Measurements from ENCODE around the gene SMC6.

Gene SMC6

GRCh38 chr2:17683981-17684380 lies 69.6 kb downstream of the SMC6 start:
- Histone ChIP-seq H3K27me3 (ENCODE audit: control insufficient read depth, insufficient read depth, low read length, poor library complexity, severe bottlenecking) (no peaks in the 10 kb centered on the region), H3K27ac (ENCODE audit: insufficient read depth, low read depth, low read length, poor library complexity, severe bottlenecking) (no peak overlapping the region), H3K4me3 (ENCODE audit: insufficient read depth, low read depth, low read length) (no peak overlapping the region), H3K9me3 (ENCODE audit: control insufficient read depth, low read length) (no peaks in the 10 kb centered on the region), H3K36me3 (ENCODE audit: control insufficient read depth, insufficient read depth, low read length) (peaks cover 13% of the 10 kb centered on the region), H3K4me1 (ENCODE audit: control insufficient read depth, insufficient read depth, low read length) (no peaks in the 10 kb centered on the region)
- 82 to 86% methylated on average over 2 of the region's 2 CpGs for WGBS, 2 experiments

GRCh38 chr2:17682098-17682857 lies 71.3 kb downstream of the SMC6 start:
- Histone ChIP-seq H3K27me3 (ENCODE audit: control insufficient read depth, insufficient read depth, low read length, poor library complexity, severe bottlenecking) (no peaks in the 10 kb centered on the region), H3K4me1 (ENCODE audit: control insufficient read depth, insufficient read depth, low read length) (no peaks in the 10 kb centered on the region), H3K4me3 (ENCODE audit: insufficient read depth, low read depth, low read length) (no peak overlapping the region), H3K27ac (ENCODE audit: insufficient read depth, low read depth, low read length, poor library complexity, severe bottlenecking) (no peak overlapping the region), H3K9me3 (ENCODE audit: control insufficient read depth, low read length) (no peaks in the 10 kb centered on the region), H3K36me3 (ENCODE audit: control insufficient read depth, insufficient read depth, low read length) (peaks cover 13% of the 10 kb centered on the region)
- 97 to 98% methylated on average over 6 of the region's 6 CpGs for WGBS, 2 experiments

GRCh38 chr2:17680119-17680518 lies 73.5 kb downstream of the SMC6 start:
- Histone ChIP-seq H3K4me1 (ENCODE audit: control insufficient read depth, insufficient read depth, low read length) (no peaks in the 10 kb centered on the region), H3K36me3 (ENCODE audit: control insufficient read depth, insufficient read depth, low read length) (peaks cover 18% of the 10 kb centered on the region), H3K27me3 (ENCODE audit: control insufficient read depth, insufficient read depth, low read length, poor library complexity, severe bottlenecking) (no peaks in the 10 kb centered on the region), H3K4me3 (ENCODE audit: insufficient read depth, low read depth, low read length) (no peak overlapping the region), H3K27ac (ENCODE audit: insufficient read depth, low read depth, low read length, poor library complexity, severe bottlenecking) (no peak overlapping the region), H3K9me3 (ENCODE audit: control insufficient read depth, low read length) (no peaks in the 10 kb centered on the region)
- WGBS, 2 experiments = 90 to 97% methylated on average over 2 to 3 of the region's 3 CpGs

GRCh38 chr2:17674817-17675216 lies 78.8 kb downstream of the SMC6 start:
- no peak overlapping the region for H3K4me3 ChIP-seq (ENCODE audit: insufficient read depth, low read depth, low read length)
- H3K36me3 ChIP-seq (ENCODE audit: control insufficient read depth, insufficient read depth, low read length) = peaks cover 9% of the 10 kb centered on the region
- no peaks in the 10 kb centered on the region for H3K9me3 ChIP-seq (ENCODE audit: control insufficient read depth, low read length)
- no peaks in the 10 kb centered on the region for H3K4me1 ChIP-seq (ENCODE audit: control insufficient read depth, insufficient read depth, low read length)
- no peak overlapping the region for H3K27ac ChIP-seq (ENCODE audit: insufficient read depth, low read depth, low read length, poor library complexity, severe bottlenecking)
- no peaks in the 10 kb centered on the region for H3K27me3 ChIP-seq (ENCODE audit: control insufficient read depth, insufficient read depth, low read length, poor library complexity, severe bottlenecking)

GRCh38 chr2:17672583-17673317 lies 80.9 kb downstream of the SMC6 start:
- WGBS, 2 experiments = 89 to 93% methylated on average over 5 to 7 of the region's 7 CpGs
- Histone ChIP-seq H3K27ac (ENCODE audit: insufficient read depth, low read depth, low read length, poor library complexity, severe bottlenecking) (no peak overlapping the region), H3K4me1 (ENCODE audit: control insufficient read depth, insufficient read depth, low read length) (no peaks in the 10 kb centered on the region), H3K9me3 (ENCODE audit: control insufficient read depth, low read length) (no peaks in the 10 kb centered on the region), H3K27me3 (ENCODE audit: control insufficient read depth, insufficient read depth, low read length, poor library complexity, severe bottlenecking) (no peaks in the 10 kb centered on the region), H3K4me3 (ENCODE audit: insufficient read depth, low read depth, low read length) (no peak overlapping the region), H3K36me3 (ENCODE audit: control insufficient read depth, insufficient read depth, low read length) (peaks cover 12% of the 10 kb centered on the region)

- Histone ChIP-seq H3K9me3 (ENCODE audit: control insufficient read depth, low read length) (no peaks in the 10 kb centered on the region), H3K27ac (ENCODE audit: insufficient read depth, low read depth, low read length, poor library complexity, severe bottlenecking) (no peak overlapping the region), H3K27me3 (ENCODE audit: control insufficient read depth, insufficient read depth, low read length, poor library complexity, severe bottlenecking) (no peaks in the 10 kb centered on the region), H3K4me1 (ENCODE audit: control insufficient read depth, insufficient read depth, low read length) (no peaks in the 10 kb centered on the region), H3K4me3 (ENCODE audit: insufficient read depth, low read depth, low read length) (no peak overlapping the region), H3K36me3 (ENCODE audit: control insufficient read depth, insufficient read depth, low read length) (peaks cover 10% of the 10 kb centered on the region)
- 98 to 100% methylated on average over 1 of the region's 1 CpG for WGBS, 2 experiments
These were observed 85.7 kb downstream of the SMC6 start for GRCh38 chr2:17667898-17668297.

- peaks cover 3% of the 10 kb centered on the region for H3K36me3 ChIP-seq (ENCODE audit: control insufficient read depth, insufficient read depth, low read length)
These were observed 89.1 kb downstream of the SMC6 start for GRCh38 chr2:17664534-17664933.

GRCh38 chr2:17662723-17663122 lies 90.9 kb downstream of the SMC6 start:
- 100% methylated on average over 1 of the region's 1 CpG; no CpG with 5 or more reads in 1 of the 2 experiments for WGBS, 2 experiments
- H3K4me1 ChIP-seq (ENCODE audit: control insufficient read depth, insufficient read depth, low read length) = no peaks in the 10 kb centered on the region
- H3K36me3 ChIP-seq (ENCODE audit: control insufficient read depth, insufficient read depth, low read length) = peaks cover 3% of the 10 kb centered on the region
- H3K27me3 ChIP-seq (ENCODE audit: control insufficient read depth, insufficient read depth, low read length, poor library complexity, severe bottlenecking) = no peaks in the 10 kb centered on the region
- no peaks in the 10 kb centered on the region for H3K9me3 ChIP-seq (ENCODE audit: control insufficient read depth, low read length)
- no peak overlapping the region for H3K27ac ChIP-seq (ENCODE audit: insufficient read depth, low read depth, low read length, poor library complexity, severe bottlenecking)
- H3K4me3 ChIP-seq (ENCODE audit: insufficient read depth, low read depth, low read length) = no peak overlapping the region

More at GRCh38 chr2:17664534-17664933, 89.1 kb downstream of the SMC6 start:
- no peaks in the 10 kb centered on the region for H3K4me1 ChIP-seq (ENCODE audit: control insufficient read depth, insufficient read depth, low read length)
- H3K9me3 ChIP-seq (ENCODE audit: control insufficient read depth, low read length) = no peaks in the 10 kb centered on the region
- no peak overlapping the region for H3K27ac ChIP-seq (ENCODE audit: insufficient read depth, low read depth, low read length, poor library complexity, severe bottlenecking)
- H3K27me3 ChIP-seq (ENCODE audit: control insufficient read depth, insufficient read depth, low read length, poor library complexity, severe bottlenecking) = no peaks in the 10 kb centered on the region
- no peak overlapping the region for H3K4me3 ChIP-seq (ENCODE audit: insufficient read depth, low read depth, low read length)
- WGBS, 2 experiments = 90 to 96% methylated on average over 1 of the region's 1 CpG

GRCh38 chr2:17661460-17661859 lies 92.2 kb downstream of the SMC6 start:
- Histone ChIP-seq H3K4me1 (ENCODE audit: control insufficient read depth, insufficient read depth, low read length) (no peaks in the 10 kb centered on the region), H3K36me3 (ENCODE audit: control insufficient read depth, insufficient read depth, low read length) (peaks cover 3% of the 10 kb centered on the region), H3K27me3 (ENCODE audit: control insufficient read depth, insufficient read depth, low read length, poor library complexity, severe bottlenecking) (no peaks in the 10 kb centered on the region), H3K27ac (ENCODE audit: insufficient read depth, low read depth, low read length, poor library complexity, severe bottlenecking) (no peak overlapping the region), H3K9me3 (ENCODE audit: control insufficient read depth, low read length) (no peaks in the 10 kb centered on the region), H3K4me3 (ENCODE audit: insufficient read depth, low read depth, low read length) (no peak overlapping the region)
- 91 to 92% methylated on average over 1 of the region's 1 CpG for WGBS, 2 experiments

- Histone ChIP-seq H3K27me3 (ENCODE audit: control insufficient read depth, insufficient read depth, low read length, poor library complexity, severe bottlenecking) (no peaks in the 10 kb centered on the region), H3K36me3 (ENCODE audit: control insufficient read depth, insufficient read depth, low read length) (peaks cover 3% of the 10 kb centered on the region)
- 94 to 98% methylated on average over 3 of the region's 4 CpGs for WGBS, 2 experiments
These were observed 93.4 kb downstream of the SMC6 start for GRCh38 chr2:17660219-17660618.

More at GRCh38 chr2:17660219-17660618, 93.4 kb downstream of the SMC6 start:
- H3K27ac ChIP-seq (ENCODE audit: insufficient read depth, low read depth, low read length, poor library complexity, severe bottlenecking) = no peak overlapping the region
- no peaks in the 10 kb centered on the region for H3K9me3 ChIP-seq (ENCODE audit: control insufficient read depth, low read length)
- no peak overlapping the region for H3K4me3 ChIP-seq (ENCODE audit: insufficient read depth, low read depth, low read length)
- H3K4me1 ChIP-seq (ENCODE audit: control insufficient read depth, insufficient read depth, low read length) = no peaks in the 10 kb centered on the region

All from ectodermal cell (in vitro differentiated cells).